GM18907 (cell line): ENCODE data around the gene LEMD2.

ENCODE experiments used
- ATAC-seq: cut with Tn5 transposase; IDR thresholded peaks from one replicate; pipeline ENCODE4 v1.9.1; 2021; ENCODE audit warnings: mild to moderate bottlenecking, moderate library complexity; ENCODE audit not compliant: unreplicated experiment

Gene LEMD2

GRCh38 chr6:33797626-33798342, 8.9 kb upstream of the LEMD2 start:
- no peak for ATAC-seq

GRCh38 chr6:33794910-33795623, 6.1 kb upstream of the LEMD2 start:
- ATAC-seq, result no peak

GRCh38 chr6:33792981-33793380, 4.1 kb upstream of the LEMD2 start:
- ATAC-seq, result no peak

GRCh38 chr6:33791620-33792019, 2.7 kb upstream of the LEMD2 start:
- no peak for ATAC-seq

- no peak for ATAC-seq
Observed at GRCh38 chr6:33790910-33791309, 2.0 kb upstream of the LEMD2 start.

- no peak for ATAC-seq
Observed at GRCh38 chr6:33790379-33790778, 1.4 kb upstream of the LEMD2 start.

- ATAC-seq, result no peak
Observed at GRCh38 chr6:33789550-33789895, 593 bp upstream of the LEMD2 start.

- peak; percentile 63 for ATAC-seq
Observed at GRCh38 chr6:33787954-33788693, 806 bp downstream of the LEMD2 start.

GRCh38 chr6:33787346-33787953, 1.5 kb downstream of the LEMD2 start:
- ATAC-seq, result no peak

GRCh38 chr6:33786736-33787135, 2.2 kb downstream of the LEMD2 start:
- no peak for ATAC-seq

GRCh38 chr6:33785778-33786177, 3.2 kb downstream of the LEMD2 start:
- ATAC-seq, result no peak

- no peak for ATAC-seq
Observed at GRCh38 chr6:33784787-33785186, 4.1 kb downstream of the LEMD2 start.

GRCh38 chr6:33783781-33784520, 5.0 kb downstream of the LEMD2 start:
- ATAC-seq, result no peak

- ATAC-seq, result no peak
Observed at GRCh38 chr6:33782561-33782960, 6.4 kb downstream of the LEMD2 start.

GRCh38 chr6:33781131-33781975, 7.6 kb downstream of the LEMD2 start:
- ATAC-seq, result no peak

GRCh38 chr6:33779895-33780294, 9.0 kb downstream of the LEMD2 start:
- ATAC-seq, result no peak

- ATAC-seq, result no peak
Observed at GRCh38 chr6:33779290-33779689, 9.6 kb downstream of the LEMD2 start.

GRCh38 chr6:33778444-33779121, 10.3 kb downstream of the LEMD2 start:
- ATAC-seq, result no peak
